ENCODE data around the gene SRMS. TPM values are rescaled to one million over a fixed set of nuclear protein-coding genes. Genes with fewer than 3 reads are reported as not detected.

Gene SRMS
- total and polyA plus RNA-seq, 2 of the 13 experiments (the other 11 are each of a cell fraction or from before 2014, with no cell fraction given), result not detected

- peak; percentile 86; the same call in 1 of the 2 replicates for TF ChIP-seq ZNF766 (CRISPR knock-in tag; IDR thresholded peaks at IDR 0.05; ENCODE audit: borderline replicate concordance)
- TF ChIP-seq ZNF780A (CRISPR knock-in tag; IDR thresholded peaks at IDR 0.05), result no peak
- TF ChIP-seq HDAC1 (CRISPR knock-in tag; IDR thresholded peaks at IDR 0.05), result peak; percentile 96
- peak; percentile 51; the same call in 1 of the 2 replicates for TF ChIP-seq HBP1 (CRISPR knock-in tag; IDR thresholded peaks at IDR 0.05; ENCODE audit: low read depth)
- TF ChIP-seq, protein P1, sequence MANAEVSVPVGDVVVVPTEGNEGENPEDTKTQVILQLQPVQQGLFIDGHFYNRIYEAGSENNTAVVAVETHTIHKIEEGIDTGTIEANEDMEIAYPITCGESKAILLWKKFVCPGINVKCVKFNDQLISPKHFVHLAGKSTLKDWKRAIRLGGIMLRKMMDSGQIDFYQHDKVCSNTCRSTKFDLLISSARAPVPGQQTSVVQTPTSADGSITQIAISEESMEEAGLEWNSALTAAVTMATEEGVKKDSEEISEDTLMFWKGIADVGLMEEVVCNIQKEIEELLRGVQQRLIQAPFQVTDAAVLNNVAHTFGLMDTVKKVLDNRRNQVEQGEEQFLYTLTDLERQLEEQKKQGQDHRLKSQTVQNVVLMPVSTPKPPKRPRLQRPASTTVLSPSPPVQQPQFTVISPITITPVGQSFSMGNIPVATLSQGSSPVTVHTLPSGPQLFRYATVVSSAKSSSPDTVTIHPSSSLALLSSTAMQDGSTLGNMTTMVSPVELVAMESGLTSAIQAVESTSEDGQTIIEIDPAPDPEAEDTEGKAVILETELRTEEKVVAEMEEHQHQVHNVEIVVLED (CRISPR knock-in tag; IDR thresholded peaks at IDR 0.05; ENCODE audit: borderline replicate concordance), result peak; percentile 77
- TF ChIP-seq FOXC1 (CRISPR knock-in tag; IDR thresholded peaks at IDR 0.05; ENCODE audit: borderline replicate concordance), result peak; percentile 78; the same call in 1 of the 2 replicates
- peak; percentile 80; the same call in 1 of the 2 replicates for TF ChIP-seq ZZZ3 (CRISPR knock-in tag; IDR thresholded peaks at IDR 0.05; ENCODE audit: borderline replicate concordance)
- peak; percentile 71; the same call in 1 of the 2 replicates for TF ChIP-seq ZNF331 (CRISPR knock-in tag; IDR thresholded peaks at IDR 0.05)
- TF ChIP-seq RAD51 (IDR thresholded peaks at IDR 0.05; ENCODE audit: borderline replicate concordance), result no peak
- TF ChIP-seq, protein P2, sequence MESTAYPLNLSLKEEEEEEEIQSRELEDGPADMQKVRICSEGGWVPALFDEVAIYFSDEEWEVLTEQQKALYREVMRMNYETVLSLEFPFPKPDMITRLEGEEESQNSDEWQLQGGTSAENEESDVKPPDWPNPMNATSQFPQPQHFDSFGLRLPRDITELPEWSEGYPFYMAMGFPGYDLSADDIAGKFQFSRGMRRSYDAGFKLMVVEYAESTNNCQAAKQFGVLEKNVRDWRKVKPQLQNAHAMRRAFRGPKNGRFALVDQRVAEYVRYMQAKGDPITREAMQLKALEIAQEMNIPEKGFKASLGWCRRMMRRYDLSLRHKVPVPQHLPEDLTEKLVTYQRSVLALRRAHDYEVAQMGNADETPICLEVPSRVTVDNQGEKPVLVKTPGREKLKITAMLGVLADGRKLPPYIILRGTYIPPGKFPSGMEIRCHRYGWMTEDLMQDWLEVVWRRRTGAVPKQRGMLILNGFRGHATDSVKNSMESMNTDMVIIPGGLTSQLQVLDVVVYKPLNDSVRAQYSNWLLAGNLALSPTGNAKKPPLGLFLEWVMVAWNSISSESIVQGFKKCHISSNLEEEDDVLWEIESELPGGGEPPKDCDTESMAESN (CRISPR knock-in tag; conservative IDR thresholded peaks at IDR 0.05), result peak; percentile 98
- peak; percentile 83 for TF ChIP-seq ELF1 (CRISPR knock-in tag; IDR thresholded peaks at IDR 0.05)
- no peak for TF ChIP-seq FOSL1 (CRISPR knock-in tag; IDR thresholded peaks at IDR 0.05; ENCODE audit: borderline replicate concordance)
- TF ChIP-seq ZNF264 (CRISPR knock-in tag; IDR thresholded peaks at IDR 0.05), result no peak; the same call in 1 of the 2 replicates
- TF ChIP-seq, protein P3, sequence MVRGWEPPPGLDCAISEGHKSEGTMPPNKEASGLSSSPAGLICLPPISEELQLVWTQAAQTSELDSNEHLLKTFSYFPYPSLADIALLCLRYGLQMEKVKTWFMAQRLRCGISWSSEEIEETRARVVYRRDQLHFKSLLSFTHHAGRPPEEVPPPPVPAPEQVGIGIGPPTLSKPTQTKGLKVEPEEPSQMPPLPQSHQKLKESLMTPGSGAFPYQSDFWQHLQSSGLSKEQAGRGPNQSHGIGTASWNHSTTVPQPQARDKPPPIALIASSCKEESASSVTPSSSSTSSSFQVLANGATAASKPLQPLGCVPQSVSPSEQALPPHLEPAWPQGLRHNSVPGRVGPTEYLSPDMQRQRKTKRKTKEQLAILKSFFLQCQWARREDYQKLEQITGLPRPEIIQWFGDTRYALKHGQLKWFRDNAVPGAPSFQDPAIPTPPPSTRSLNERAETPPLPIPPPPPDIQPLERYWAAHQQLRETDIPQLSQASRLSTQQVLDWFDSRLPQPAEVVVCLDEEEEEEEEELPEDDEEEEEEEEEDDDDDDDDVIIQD (CRISPR knock-in tag; IDR thresholded peaks at IDR 0.05; ENCODE audit: low read depth), result peak; percentile 75; the same call in 1 of the 2 replicates
- TF ChIP-seq, protein P4, sequence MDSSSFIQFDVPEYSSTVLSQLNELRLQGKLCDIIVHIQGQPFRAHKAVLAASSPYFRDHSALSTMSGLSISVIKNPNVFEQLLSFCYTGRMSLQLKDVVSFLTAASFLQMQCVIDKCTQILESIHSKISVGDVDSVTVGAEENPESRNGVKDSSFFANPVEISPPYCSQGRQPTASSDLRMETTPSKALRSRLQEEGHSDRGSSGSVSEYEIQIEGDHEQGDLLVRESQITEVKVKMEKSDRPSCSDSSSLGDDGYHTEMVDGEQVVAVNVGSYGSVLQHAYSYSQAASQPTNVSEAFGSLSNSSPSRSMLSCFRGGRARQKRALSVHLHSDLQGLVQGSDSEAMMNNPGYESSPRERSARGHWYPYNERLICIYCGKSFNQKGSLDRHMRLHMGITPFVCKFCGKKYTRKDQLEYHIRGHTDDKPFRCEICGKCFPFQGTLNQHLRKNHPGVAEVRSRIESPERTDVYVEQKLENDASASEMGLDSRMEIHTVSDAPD (CRISPR knock-in tag; IDR thresholded peaks at IDR 0.05), result peak; percentile 76; the same call in 1 of the 2 replicates
- TF ChIP-seq CCDC6 (CRISPR knock-in tag; IDR thresholded peaks at IDR 0.05), result peak; percentile 86; the same call in 1 of the 2 replicates
- peak; percentile 54 for TF ChIP-seq HNF4A (CRISPR knock-in tag; IDR thresholded peaks at IDR 0.05)
- TF ChIP-seq ATF1 (CRISPR knock-in tag; IDR thresholded peaks at IDR 0.05), result no peak
- TF ChIP-seq MYNN (CRISPR knock-in tag; IDR thresholded peaks at IDR 0.05; ENCODE audit: low read depth), result 0 out of 2 replicates have a peak, but pooled peaks have one; percentile 65
Measured at GRCh38 chr20:63537525-63538203, 9.9 kb downstream of the SRMS start (continued).
